Suprapubic skin (tissue), 4 donors: ENCODE measurements around the gene KRT35. TPM values are rescaled to one million over a fixed set of nuclear protein-coding genes. Genes with fewer than 3 reads are reported as not detected.

ENCODE experiments used
- DNase-seq, 2 donors: peaks; one replicate each; pipeline ENCODE4 v3.0.0-alpha.2; 2019; ENCODE audit warnings: low spot score in 2 of 2
- H3K27ac ChIP-seq: fragments of 200-600 bp; sonication (generic); one replicate; pipeline ENCODE4 v1.5.1; 2019
- H3K27me3 ChIP-seq: fragments of 200-600 bp; sonication (generic); one replicate; pipeline ENCODE4 v1.5.1; 2019
- H3K36me3 ChIP-seq: fragments of 200-600 bp; sonication (generic); one replicate; pipeline ENCODE4 v1.5.1; 2019
- H3K4me1 ChIP-seq: fragments of 200-600 bp; sonication (generic); one replicate; pipeline ENCODE4 v1.5.1; 2019
- H3K4me3 ChIP-seq: fragments of 200-600 bp; sonication (generic); one replicate; pipeline ENCODE4 v1.5.1; 2019; ENCODE audit warnings: mild to moderate bottlenecking
- H3K9me3 ChIP-seq: fragments of 200-600 bp; sonication (generic); one replicate; pipeline ENCODE4 v1.5.1; 2019
- EP300 ChIP-seq: sonication (generic); formaldehyde crosslinking; IDR thresholded peaks from one replicate; pipeline ENCODE4 v1.6.1; 2017; ENCODE audit warnings: antibody characterized with exemption
- POLR2A ChIP-seq, 2 donors: fragments of 450-650 bp; IDR thresholded peaks; one replicate each; pipeline ENCODE4 v1.6.1; 2017; ENCODE audit warnings: antibody characterized with exemption in 2 of 2, mild to moderate bottlenecking in 2 of 2, moderate library complexity in 2 of 2
- POLR2AphosphoS5 ChIP-seq, 3 donors: sonication (generic); formaldehyde crosslinking; IDR thresholded peaks; one replicate each; pipeline ENCODE4 v1.6.1; 2017; ENCODE audit warnings: antibody characterized with exemption in 3 of 3
- WGBS: methylation state at CpG from one replicate; pipeline ENCODE4 v1.1.5; 2018; 5-methylcytosine and 5-hydroxymethylcytosine counted together
- total RNA-seq, 4 donors: library from RNA; depleted of rRNA; stranded (reverse); fragments of >200 nt; gene quantifications; one replicate each; pipeline ENCODE4 v1.1.0, GENCODE V29; 2016
- TF ChIP-seq, protein P1 (sequence below), 2 donors: fragments of 200-600 bp in 1 of 2; fragments of 450-650 bp in 1 of 2; sonication (generic) in 1 of 2; IDR thresholded peaks; one replicate each; pipeline ENCODE4 v1.5.1; 2016 to 2019; ENCODE audit warnings: antibody characterized with exemption in 2 of 2, mild to moderate bottlenecking in 1 of 2, moderate library complexity in 1 of 2

The KRT35 gene
- total RNA-seq, 4 donors from 2014 or later = 2.5 to 156 (median 38.8) TPM

DNA sequence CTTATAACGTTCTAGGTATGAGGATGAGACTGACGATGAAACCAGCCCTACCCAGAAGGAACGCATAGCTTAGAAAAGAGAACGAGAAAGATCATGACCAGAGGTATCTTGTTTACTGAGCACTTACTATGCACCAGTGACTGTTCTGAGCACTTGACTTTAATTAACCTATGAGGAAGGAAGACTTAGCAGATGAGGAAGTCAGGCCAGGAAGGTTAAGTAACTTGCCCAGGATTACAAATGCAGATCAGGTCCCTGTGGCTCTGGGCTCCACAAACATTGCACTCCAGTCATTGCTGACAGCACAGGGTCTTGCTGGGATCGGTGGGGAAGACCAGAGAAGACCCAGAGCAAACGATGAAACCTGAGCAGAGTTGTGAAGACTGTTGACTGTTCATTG is 17.3 kb upstream of the KRT35 start:
- H3K27ac ChIP-seq = no peak overlapping the region
- H3K4me3 ChIP-seq = no peak overlapping the region
- no peak for DNase-seq
- peaks cover 3% of the 10 kb centered on the region for H3K27me3 ChIP-seq
- TF ChIP-seq, protein P1, sequence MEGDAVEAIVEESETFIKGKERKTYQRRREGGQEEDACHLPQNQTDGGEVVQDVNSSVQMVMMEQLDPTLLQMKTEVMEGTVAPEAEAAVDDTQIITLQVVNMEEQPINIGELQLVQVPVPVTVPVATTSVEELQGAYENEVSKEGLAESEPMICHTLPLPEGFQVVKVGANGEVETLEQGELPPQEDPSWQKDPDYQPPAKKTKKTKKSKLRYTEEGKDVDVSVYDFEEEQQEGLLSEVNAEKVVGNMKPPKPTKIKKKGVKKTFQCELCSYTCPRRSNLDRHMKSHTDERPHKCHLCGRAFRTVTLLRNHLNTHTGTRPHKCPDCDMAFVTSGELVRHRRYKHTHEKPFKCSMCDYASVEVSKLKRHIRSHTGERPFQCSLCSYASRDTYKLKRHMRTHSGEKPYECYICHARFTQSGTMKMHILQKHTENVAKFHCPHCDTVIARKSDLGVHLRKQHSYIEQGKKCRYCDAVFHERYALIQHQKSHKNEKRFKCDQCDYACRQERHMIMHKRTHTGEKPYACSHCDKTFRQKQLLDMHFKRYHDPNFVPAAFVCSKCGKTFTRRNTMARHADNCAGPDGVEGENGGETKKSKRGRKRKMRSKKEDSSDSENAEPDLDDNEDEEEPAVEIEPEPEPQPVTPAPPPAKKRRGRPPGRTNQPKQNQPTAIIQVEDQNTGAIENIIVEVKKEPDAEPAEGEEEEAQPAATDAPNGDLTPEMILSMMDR (IDR thresholded peaks at IDR 0.05) = no peak
- no peak for TF ChIP-seq POLR2AphosphoS5 (IDR thresholded peaks at IDR 0.05)
- TF ChIP-seq POLR2A (IDR thresholded peaks at IDR 0.05) = no peak
- no peak for TF ChIP-seq EP300
- WGBS = 67% methylated on average over 6 of the region's 6 CpGs
- H3K4me1 ChIP-seq = peaks cover 24% of the 10 kb centered on the region
- H3K36me3 ChIP-seq = no peaks in the 10 kb centered on the region
- no peaks in the 10 kb centered on the region for H3K9me3 ChIP-seq

DNA sequence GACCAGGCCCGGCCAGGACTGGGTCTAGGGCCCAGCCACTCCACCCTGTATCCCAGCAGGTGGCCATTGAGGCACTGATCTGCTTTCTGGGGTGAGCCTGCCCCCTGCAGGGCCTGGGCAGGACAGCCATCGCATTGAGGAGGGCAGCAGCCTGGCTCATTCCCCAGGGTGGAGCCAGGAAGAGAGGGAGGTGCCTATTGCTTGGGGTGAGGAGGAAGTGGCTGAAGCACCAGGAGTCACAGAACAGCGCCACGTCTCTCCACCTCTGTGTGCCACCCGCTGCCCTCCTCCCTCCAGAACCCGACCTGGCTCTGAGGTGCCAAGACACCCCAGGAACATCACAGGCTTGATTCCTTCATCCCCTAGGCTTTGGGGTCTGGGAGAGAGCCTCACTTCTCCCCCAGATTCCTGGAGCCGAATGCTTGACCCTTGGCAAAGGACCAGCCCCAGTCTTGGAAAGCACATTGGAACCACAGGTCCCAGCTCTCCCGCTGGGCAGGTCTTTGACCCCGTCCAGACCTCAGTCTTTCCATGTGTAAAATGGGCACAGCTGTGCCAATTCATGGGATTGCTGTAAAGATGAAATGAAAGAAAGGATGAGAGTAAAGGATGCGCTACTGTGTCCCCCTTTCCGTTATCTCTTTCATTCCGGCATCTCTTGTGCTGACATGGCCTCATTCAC is 16.0 kb upstream of the KRT35 start:
- Histone ChIP-seq H3K4me3 (no peak overlapping the region), H3K36me3 (no peaks in the 10 kb centered on the region), H3K27ac (no peak overlapping the region), H3K9me3 (no peaks in the 10 kb centered on the region), H3K4me1 (peaks cover 24% of the 10 kb centered on the region), H3K27me3 (no peaks in the 10 kb centered on the region)
- 63% methylated on average over 7 of the region's 12 CpGs for WGBS
- no peak for TF ChIP-seq EP300
- peak in 1 of 3 donors; percentile 32 for TF ChIP-seq POLR2AphosphoS5 (IDR thresholded peaks at IDR 0.05)
- TF ChIP-seq, protein P1 (IDR thresholded peaks at IDR 0.05) = peak; percentile 14 to 76
- DNase-seq = no peak

DNA sequence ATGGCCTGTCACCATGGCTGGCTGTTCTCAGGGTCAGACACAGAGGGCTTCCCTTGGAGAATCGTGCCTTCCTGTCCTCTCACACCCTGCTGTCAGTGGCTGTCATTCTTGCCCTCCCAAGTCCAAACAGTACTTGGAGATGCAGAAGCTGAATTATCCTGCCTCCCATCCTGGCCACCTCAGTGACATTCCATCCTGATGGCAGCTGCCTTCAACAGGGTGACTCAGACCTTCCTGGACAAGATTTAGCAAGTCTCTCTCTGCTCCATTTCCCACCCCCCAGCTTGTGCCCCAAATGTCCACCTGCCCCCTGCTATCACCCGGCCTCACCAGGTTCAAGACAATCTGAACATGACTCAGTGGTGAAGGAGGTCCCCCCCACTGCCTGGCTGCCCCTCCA is 13.6 kb upstream of the KRT35 start:
- Histone ChIP-seq H3K9me3 (no peaks in the 10 kb centered on the region), H3K4me3 (no peak overlapping the region), H3K27me3 (no peaks in the 10 kb centered on the region), H3K4me1 (peaks cover 21% of the 10 kb centered on the region), H3K27ac (no peak overlapping the region), H3K36me3 (no peaks in the 10 kb centered on the region)
- WGBS = 29% methylated on average over 2 of the region's 2 CpGs
- TF ChIP-seq, protein P1 (IDR thresholded peaks at IDR 0.05) = no peak
- no peak for TF ChIP-seq POLR2AphosphoS5 (IDR thresholded peaks at IDR 0.05)
- TF ChIP-seq EP300 = no peak
- no peak for TF ChIP-seq POLR2A (IDR thresholded peaks at IDR 0.05)
- DNase-seq = no peak

DNA sequence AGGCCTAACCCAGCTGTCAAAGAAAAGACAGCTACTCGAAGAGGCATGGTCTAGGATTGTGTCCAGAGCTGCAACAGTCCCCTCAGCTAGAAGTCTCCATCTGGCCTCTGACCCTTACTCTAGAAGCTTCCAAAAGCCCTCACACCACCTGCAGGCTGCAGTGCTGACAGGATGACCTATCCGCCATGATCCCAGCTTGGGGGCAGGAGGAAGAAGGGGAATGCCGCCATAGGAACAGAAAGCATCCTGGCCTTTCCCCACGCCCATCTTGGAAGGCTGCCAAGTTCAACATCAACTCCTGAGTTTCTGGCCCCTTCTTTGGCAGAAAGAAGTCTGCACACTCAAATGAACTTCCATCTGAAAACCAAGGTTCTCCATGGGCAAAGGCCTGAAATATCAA is 11.8 kb upstream of the KRT35 start:
- TF ChIP-seq POLR2AphosphoS5 (IDR thresholded peaks at IDR 0.05) (no peak), POLR2A (IDR thresholded peaks at IDR 0.05) (no peak), EP300 (no peak)
- TF ChIP-seq, protein P1 (IDR thresholded peaks at IDR 0.05) = no peak
- no peaks in the 10 kb centered on the region for H3K9me3 ChIP-seq
- WGBS = 50% methylated on average over 3 of the region's 4 CpGs
- H3K4me1 ChIP-seq = peaks cover 12% of the 10 kb centered on the region
- peaks cover under 1% of the 10 kb centered on the region for H3K27me3 ChIP-seq
- no peak for DNase-seq
- H3K36me3 ChIP-seq = no peaks in the 10 kb centered on the region
- H3K4me3 ChIP-seq = no peak overlapping the region
- no peak overlapping the region for H3K27ac ChIP-seq

DNA sequence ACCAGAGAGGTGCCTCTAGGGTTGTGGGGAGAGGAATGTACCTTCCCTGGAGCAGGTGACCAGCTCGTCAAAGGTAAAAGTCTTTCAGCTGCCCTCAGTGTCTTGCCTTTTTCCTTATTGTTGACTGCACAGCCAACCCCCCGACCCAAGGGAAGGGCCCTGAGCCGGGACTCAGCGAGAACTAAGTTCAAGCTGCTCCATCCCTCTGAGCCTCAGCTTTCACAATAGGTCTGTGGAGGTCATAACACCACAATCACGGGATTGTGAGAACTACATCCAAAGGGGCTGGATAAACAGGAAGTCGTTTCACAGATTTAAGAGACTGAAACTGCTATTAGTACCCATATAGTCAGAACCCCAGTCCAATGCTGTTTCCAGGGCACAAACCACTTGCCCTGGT is 11.4 kb upstream of the KRT35 start:
- no peak for DNase-seq
- Histone ChIP-seq H3K36me3 (no peaks in the 10 kb centered on the region), H3K4me1 (peaks cover 9% of the 10 kb centered on the region), H3K27me3 (peaks cover 4% of the 10 kb centered on the region), H3K9me3 (no peaks in the 10 kb centered on the region), H3K27ac (no peak overlapping the region), H3K4me3 (no peak overlapping the region)
- 52% methylated on average over 6 of the region's 6 CpGs for WGBS
- TF ChIP-seq POLR2A (IDR thresholded peaks at IDR 0.05) (no peak), POLR2AphosphoS5 (IDR thresholded peaks at IDR 0.05) (no peak), EP300 (no peak)
- TF ChIP-seq, protein P1 (IDR thresholded peaks at IDR 0.05) = no peak
